Measurements from ENCODE around the gene TMEM125. TPM values are rescaled to one million over a fixed set of nuclear protein-coding genes. Genes with fewer than 3 reads are reported as not detected.

The TMEM125 gene
- total RNA-seq, 2 donors from 2014 or later, result 0.18 TPM; not detected in 1

GRCh38 chr1:43309405-43310025 is 39.7 kb downstream of the TMEM125 start:
- Mint-ChIP-seq H3K36me3 (no peaks in the 10 kb centered on the region), H3K9me3 (no peaks in the 10 kb centered on the region), H3K27ac (peak overlapping the region in 1 of 2 donors; percentile 62)
- no peak for DNase-seq (ENCODE audit: low spot score in 2 of 2)
- ATAC-seq, result no peak

- no peak for ATAC-seq
- Mint-ChIP-seq H3K9me3 (no peaks in the 10 kb centered on the region), H3K36me3 (no peaks in the 10 kb centered on the region), H3K27ac (peak overlapping the region in 1 of 2 donors; percentile 87)
- DNase-seq (ENCODE audit: low spot score in 2 of 2), result no peak
Observed at GRCh38 chr1:43311521-43311920, 41.7 kb downstream of the TMEM125 start.

- Mint-ChIP-seq H3K27ac (no peak overlapping the region), H3K9me3 (no peaks in the 10 kb centered on the region), H3K36me3 (no peaks in the 10 kb centered on the region)
- ATAC-seq (no peak), DNase-seq (ENCODE audit: low spot score in 2 of 2) (no peak)
Observed at GRCh38 chr1:43312212-43312623, 42.4 kb downstream of the TMEM125 start.

- Mint-ChIP-seq H3K36me3 (no peaks in the 10 kb centered on the region), H3K9me3 (no peaks in the 10 kb centered on the region), H3K27ac (no peak overlapping the region)
- no peak for DNase-seq (ENCODE audit: low spot score in 2 of 2)
- ATAC-seq, result no peak
Observed at GRCh38 chr1:43312663-43313515, 43.1 kb downstream of the TMEM125 start.

GRCh38 chr1:43313771-43314170 is 44.0 kb downstream of the TMEM125 start:
- no peak for DNase-seq (ENCODE audit: low spot score in 2 of 2)
- no peak for ATAC-seq
- H3K9me3 Mint-ChIP-seq, result no peaks in the 10 kb centered on the region
- no peaks in the 10 kb centered on the region for H3K36me3 Mint-ChIP-seq
- H3K27ac Mint-ChIP-seq, result no peak overlapping the region

- H3K27ac Mint-ChIP-seq, result no peak overlapping the region
- ATAC-seq (no peak), DNase-seq (ENCODE audit: low spot score in 2 of 2) (no peak)
- no peaks in the 10 kb centered on the region for H3K9me3 Mint-ChIP-seq
- H3K36me3 Mint-ChIP-seq, result no peaks in the 10 kb centered on the region
Observed at GRCh38 chr1:43314233-43314632, 44.5 kb downstream of the TMEM125 start.

- Mint-ChIP-seq H3K36me3 (no peaks in the 10 kb centered on the region), H3K27ac (no peak overlapping the region), H3K9me3 (no peaks in the 10 kb centered on the region)
- no peak for DNase-seq (ENCODE audit: low spot score in 2 of 2)
- ATAC-seq, result no peak
Observed at GRCh38 chr1:43315481-43315880, 45.7 kb downstream of the TMEM125 start.

GRCh38 chr1:43315963-43316737 is 46.4 kb downstream of the TMEM125 start:
- no peaks in the 10 kb centered on the region for H3K9me3 Mint-ChIP-seq
- DNase-seq (ENCODE audit: low spot score in 2 of 2) (no peak), ATAC-seq (no peak)
- no peaks in the 10 kb centered on the region for H3K36me3 Mint-ChIP-seq
- no peak overlapping the region for H3K27ac Mint-ChIP-seq

- Mint-ChIP-seq H3K36me3 (no peaks in the 10 kb centered on the region), H3K9me3 (no peaks in the 10 kb centered on the region), H3K27ac (no peak overlapping the region)
- no peak for DNase-seq (ENCODE audit: low spot score in 2 of 2)
- no peak for ATAC-seq
Observed at GRCh38 chr1:43316738-43317520, 47.1 kb downstream of the TMEM125 start.

- Mint-ChIP-seq H3K27ac (peak overlapping the region in 1 of 2 donors; percentile 48), H3K9me3 (no peaks in the 10 kb centered on the region), H3K36me3 (no peaks in the 10 kb centered on the region)
- no peak for ATAC-seq
- no peak for DNase-seq (ENCODE audit: low spot score in 2 of 2)
Observed at GRCh38 chr1:43317817-43318471, 48.2 kb downstream of the TMEM125 start.

- Mint-ChIP-seq H3K27ac (no peak overlapping the region), H3K9me3 (no peaks in the 10 kb centered on the region), H3K36me3 (no peaks in the 10 kb centered on the region)
- DNase-seq (ENCODE audit: low spot score in 2 of 2) (no peak), ATAC-seq (no peak)
Observed at GRCh38 chr1:43318831-43319230, 49.0 kb downstream of the TMEM125 start.

- H3K36me3 Mint-ChIP-seq, result peaks cover under 1 to 3% of the 10 kb centered on the region in 2 donors
- ATAC-seq, result no peak
Observed at GRCh38 chr1:43319288-43319687, 49.5 kb downstream of the TMEM125 start.

GRCh38 chr1:43319766-43320165 is 50.0 kb downstream of the TMEM125 start:
- DNase-seq (ENCODE audit: low spot score in 2 of 2) (no peak), ATAC-seq (no peak)
- peaks cover 7 to 8% of the 10 kb centered on the region in 2 donors for H3K9me3 Mint-ChIP-seq
- peaks cover 6 to 8% of the 10 kb centered on the region in 2 donors for H3K36me3 Mint-ChIP-seq
- H3K27ac Mint-ChIP-seq, result no peak overlapping the region

More at GRCh38 chr1:43319288-43319687, 49.5 kb downstream of the TMEM125 start:
- no peak for DNase-seq (ENCODE audit: low spot score in 2 of 2)
- H3K27ac Mint-ChIP-seq, result no peak overlapping the region
- peaks cover 2 to 3% of the 10 kb centered on the region in 2 donors for H3K9me3 Mint-ChIP-seq

- ATAC-seq (no peak), DNase-seq (ENCODE audit: low spot score in 2 of 2) (no peak)
- Mint-ChIP-seq H3K27ac (no peak overlapping the region), H3K9me3 (peaks cover 10 to 19% of the 10 kb centered on the region in 2 donors), H3K36me3 (peaks cover 12 to 17% of the 10 kb centered on the region in 2 donors)
Observed at GRCh38 chr1:43321331-43321891, 51.6 kb downstream of the TMEM125 start.

- ATAC-seq (no peak), DNase-seq (ENCODE audit: low spot score in 2 of 2) (no peak)
- Mint-ChIP-seq H3K9me3 (peaks cover 10 to 19% of the 10 kb centered on the region in 2 donors), H3K36me3 (peaks cover 12 to 23% of the 10 kb centered on the region in 2 donors), H3K27ac (no peak overlapping the region)
Observed at GRCh38 chr1:43322506-43322905, 52.7 kb downstream of the TMEM125 start.
